ENCODE results near the gene ANGPTL5.
"Not testable (repeated sequence)": the region's sequence is repeated elsewhere in the genome, so short reads cannot be mapped to it uniquely, and the experiment has no call there.

ANGPTL5 gene

GRCh38 chr11:101916422-101916821 is at the start of gene ANGPTL5:
ANGPTL5 (minus strand) TSS chr11:101916522; CDS start chr11:101907909, 8,613 bp downstream.
- DNase-seq (ENCODE audit: low spot score) = no peak

- DNase-seq (ENCODE audit: low spot score) = not testable (repeated sequence)
Observed at GRCh38 chr11:101964200-101964599, 47.9 kb upstream of the ANGPTL5 start.

GRCh38 chr11:101960231-101960630 is 43.9 kb upstream of the ANGPTL5 start:
- DNase-seq (ENCODE audit: low spot score) = no peak

- no peak for DNase-seq (ENCODE audit: low spot score)
Observed at GRCh38 chr11:101955701-101956100, 39.4 kb upstream of the ANGPTL5 start.

GRCh38 chr11:101955278-101955677 is 39.0 kb upstream of the ANGPTL5 start:
- no peak for DNase-seq (ENCODE audit: low spot score)

GRCh38 chr11:101949680-101950220 is 33.4 kb upstream of the ANGPTL5 start:
- no peak for DNase-seq (ENCODE audit: low spot score)

- DNase-seq (ENCODE audit: low spot score) = no peak
Observed at GRCh38 chr11:101945448-101945847, 29.1 kb upstream of the ANGPTL5 start.

GRCh38 chr11:101944923-101945322 is 28.6 kb upstream of the ANGPTL5 start:
- no peak for DNase-seq (ENCODE audit: low spot score)

- DNase-seq (ENCODE audit: low spot score) = no peak
Observed at GRCh38 chr11:101940901-101941520, 24.7 kb upstream of the ANGPTL5 start.

GRCh38 chr11:101931692-101932091 is 15.4 kb upstream of the ANGPTL5 start:
- DNase-seq (ENCODE audit: low spot score) = no peak

GRCh38 chr11:101929294-101929915 is 13.1 kb upstream of the ANGPTL5 start:
- no peak for DNase-seq (ENCODE audit: low spot score)

- DNase-seq (ENCODE audit: low spot score) = no peak
Observed at GRCh38 chr11:101923554-101923953, 7.2 kb upstream of the ANGPTL5 start.

GRCh38 chr11:101920992-101921391 is 4.7 kb upstream of the ANGPTL5 start:
- DNase-seq (ENCODE audit: low spot score) = no peak

- no peak for DNase-seq (ENCODE audit: low spot score)
Observed at GRCh38 chr11:101917226-101917625, 904 bp upstream of the ANGPTL5 start.

GRCh38 chr11:101915791-101916291 is 481 bp downstream of the ANGPTL5 start:
- peak; percentile 13 for DNase-seq (ENCODE audit: low spot score)

- peak; percentile 94 for DNase-seq (ENCODE audit: low spot score)
Observed at GRCh38 chr11:101914738-101915426, 1.4 kb downstream of the ANGPTL5 start, which contains the start of gene CEP126. CEP126 (plus strand) TSS chr11:101915010; CDS start chr11:101915285, 275 bp downstream.

GRCh38 chr11:101914341-101914737 is 2.0 kb downstream of the ANGPTL5 start:
- DNase-seq (ENCODE audit: low spot score) = no peak

GRCh38 chr11:101913656-101914055 is 2.7 kb downstream of the ANGPTL5 start:
- DNase-seq (ENCODE audit: low spot score) = no peak

GRCh38 chr11:101912823-101913284 is 3.5 kb downstream of the ANGPTL5 start:
- no peak for DNase-seq (ENCODE audit: low spot score)

GRCh38 chr11:101909087-101909486 is 7.2 kb downstream of the ANGPTL5 start:
- DNase-seq (ENCODE audit: low spot score) = no peak

GRCh38 chr11:101907815-101908214 is 8.5 kb downstream of the ANGPTL5 start:
- no peak for DNase-seq (ENCODE audit: low spot score)

GRCh38 chr11:101894505-101894904 is 21.8 kb downstream of the ANGPTL5 start:
- no peak for DNase-seq (ENCODE audit: low spot score)

GRCh38 chr11:101889767-101890166 is 26.6 kb downstream of the ANGPTL5 start:
- no peak for DNase-seq (ENCODE audit: low spot score)
